ENCODE results near the gene MAML2.

Gene MAML2

DNA sequence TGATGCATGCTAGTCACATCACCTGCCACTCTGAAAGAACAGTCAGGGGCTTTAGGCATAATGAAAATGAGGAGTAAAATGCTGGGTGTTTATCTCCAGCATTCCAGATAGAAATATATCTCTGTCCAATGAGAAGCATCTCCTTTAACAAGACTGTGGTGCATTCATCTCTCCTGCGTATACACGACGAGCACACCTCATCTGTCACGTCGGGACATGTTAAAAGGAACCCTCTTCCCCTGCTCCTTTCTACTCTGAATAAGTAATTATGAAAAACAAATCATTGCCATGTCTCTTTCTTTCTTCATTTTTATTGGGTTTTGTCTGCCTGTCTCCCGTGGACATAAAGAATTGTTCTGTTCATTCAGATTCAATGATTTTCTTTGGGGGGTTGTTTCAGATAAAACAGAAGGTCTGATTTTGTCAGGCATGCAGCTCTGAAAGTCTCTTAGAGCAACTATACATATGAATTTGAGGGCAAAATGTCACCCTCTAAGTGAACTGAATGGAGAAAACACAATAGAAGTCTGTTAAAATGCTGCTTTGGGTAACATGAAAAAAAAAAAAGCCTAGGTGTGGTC, 195.0 kb downstream of the MAML2 start:
- DNase-seq: no peak

DNA sequence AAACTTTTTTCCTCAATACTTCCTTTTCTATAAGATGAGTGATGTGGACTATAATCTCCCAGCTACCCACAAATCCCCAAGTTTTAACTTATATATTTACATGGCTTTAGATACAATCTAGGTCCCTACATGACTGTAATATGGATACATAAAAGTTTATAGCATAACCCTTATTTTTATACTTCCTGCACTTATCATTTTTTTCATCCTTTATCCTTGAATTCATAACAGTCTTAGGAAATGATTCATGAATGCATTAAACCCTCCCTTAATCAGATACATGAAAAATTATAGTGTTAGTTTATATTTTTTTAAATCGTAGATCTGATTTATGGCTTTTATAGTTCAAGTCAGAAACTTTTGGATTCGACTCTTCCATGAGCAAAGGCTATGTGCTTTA, 195.8 kb downstream of the MAML2 start:
- no peak for DNase-seq

DNA sequence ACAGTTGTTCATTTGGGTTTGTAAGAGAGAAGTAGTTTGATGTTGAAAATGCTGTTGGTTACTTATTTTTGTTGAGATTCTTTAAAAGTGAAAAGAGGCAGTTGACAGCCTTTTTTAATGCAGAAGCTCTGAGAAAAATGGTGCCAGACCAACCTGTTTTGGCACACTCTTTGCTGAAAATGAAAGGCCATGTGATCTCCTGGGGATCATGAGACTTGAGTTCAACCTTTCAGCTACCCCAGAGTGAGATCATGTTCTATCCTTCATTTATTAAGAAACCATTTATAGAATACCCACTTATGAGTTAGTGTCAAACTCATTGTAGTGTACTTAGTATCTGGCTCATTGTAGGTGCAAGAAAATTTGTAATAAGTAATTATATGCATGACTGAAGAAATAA, 196.2 kb downstream of the MAML2 start:
- DNase-seq: no peak

- no peak for DNase-seq
Measured at GRCh38 chr11:96145163-96145585, 197.8 kb downstream of the MAML2 start.

DNA sequence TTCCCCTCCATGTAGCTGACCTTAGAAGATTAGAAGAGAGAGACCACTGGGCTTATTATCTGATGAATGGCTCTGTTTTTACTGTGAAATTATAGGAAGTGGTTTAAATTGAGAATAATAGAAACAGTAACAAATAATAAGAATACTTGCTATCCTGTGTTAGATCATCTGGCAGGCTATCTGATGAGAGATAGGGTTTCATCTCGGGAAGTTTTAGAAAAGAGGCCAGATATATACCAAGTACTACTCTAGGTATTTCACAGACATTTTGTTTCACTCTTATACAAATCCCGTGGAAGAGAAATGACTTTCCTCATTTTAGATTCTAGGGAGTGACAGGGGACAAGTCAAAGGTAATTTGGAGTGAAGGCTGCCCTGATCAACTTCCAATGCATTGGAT, 198.4 kb downstream of the MAML2 start:
- DNase-seq: no peak

- DNase-seq: no peak
Measured at GRCh38 chr11:96143041-96143521, 199.9 kb downstream of the MAML2 start.

DNA sequence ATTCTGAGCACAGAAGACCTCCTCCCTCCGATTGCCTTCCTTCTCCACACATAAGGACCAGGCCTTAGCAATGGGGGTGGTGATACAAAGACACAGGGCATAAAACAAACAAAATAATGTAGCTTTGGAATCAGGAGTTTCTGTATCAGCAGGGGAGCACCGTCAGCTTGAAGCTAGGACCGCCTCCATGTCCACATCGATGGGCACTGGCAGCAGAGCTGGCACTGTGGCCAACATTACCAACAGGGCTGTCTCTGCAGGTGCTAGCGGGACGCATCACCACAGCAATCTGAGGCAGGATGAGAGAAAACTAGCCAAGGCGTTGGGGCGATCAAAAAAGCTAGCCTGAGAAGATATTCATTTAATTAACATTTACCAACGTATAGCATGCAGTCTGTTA, 201.4 kb downstream of the MAML2 start:
- DNase-seq: no peak

GRCh38 chr11:96139691-96140090, 203.3 kb downstream of the MAML2 start:
- DNase-seq: no peak

- DNase-seq: no peak
Measured at GRCh38 chr11:96137373-96137772, 205.6 kb downstream of the MAML2 start.

DNA sequence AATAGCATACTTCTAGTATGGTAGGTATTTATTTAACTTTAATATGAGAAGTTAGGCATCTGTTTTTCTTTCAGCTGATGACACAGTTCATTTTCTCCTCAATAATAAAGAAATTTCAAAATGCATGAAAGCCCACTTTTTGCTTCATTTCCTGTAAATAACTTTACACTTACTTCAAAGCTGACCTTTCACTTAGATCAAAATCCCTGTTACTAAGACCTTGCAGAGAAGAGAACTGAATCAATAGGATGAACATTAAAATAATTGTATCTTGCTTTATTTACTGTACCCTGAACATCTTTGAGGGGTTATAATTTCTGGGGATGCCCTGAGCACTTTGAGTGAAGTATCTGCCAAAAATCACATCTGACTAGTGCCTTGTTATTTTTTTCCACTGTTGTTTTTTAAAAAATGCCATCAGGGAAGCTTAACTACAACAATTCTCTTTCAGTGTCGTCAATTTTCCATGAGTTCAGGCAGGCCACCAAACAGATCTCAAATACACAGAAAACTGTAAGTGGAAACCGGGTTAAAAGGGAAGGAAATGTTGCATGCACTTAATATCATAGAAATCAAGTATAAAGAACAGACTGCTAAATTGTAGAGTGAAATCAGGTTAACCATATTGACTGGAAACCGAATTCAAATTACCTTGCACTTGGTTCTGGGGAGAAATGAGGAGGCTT, 206.2 kb downstream of the MAML2 start:
- no peak for DNase-seq

DNA sequence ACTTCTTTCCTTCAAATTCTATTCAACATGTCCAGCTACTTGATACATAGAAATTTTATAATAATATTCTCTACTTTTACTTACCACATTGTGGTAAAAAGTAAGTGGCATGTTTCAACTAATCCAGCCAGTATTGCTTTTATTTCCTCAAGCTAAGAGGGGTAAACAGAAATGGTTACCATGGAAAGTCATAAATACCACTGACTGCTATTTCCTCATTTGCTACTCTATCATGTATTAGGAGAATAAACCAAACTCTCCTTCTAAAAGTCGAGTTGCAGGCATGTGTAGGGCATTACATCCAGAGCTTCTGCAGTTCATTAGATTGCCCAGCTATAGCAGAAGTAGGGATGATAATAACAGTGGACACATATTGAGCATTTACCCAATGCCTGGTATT, 208.4 kb downstream of the MAML2 start:
- no peak for DNase-seq

DNA sequence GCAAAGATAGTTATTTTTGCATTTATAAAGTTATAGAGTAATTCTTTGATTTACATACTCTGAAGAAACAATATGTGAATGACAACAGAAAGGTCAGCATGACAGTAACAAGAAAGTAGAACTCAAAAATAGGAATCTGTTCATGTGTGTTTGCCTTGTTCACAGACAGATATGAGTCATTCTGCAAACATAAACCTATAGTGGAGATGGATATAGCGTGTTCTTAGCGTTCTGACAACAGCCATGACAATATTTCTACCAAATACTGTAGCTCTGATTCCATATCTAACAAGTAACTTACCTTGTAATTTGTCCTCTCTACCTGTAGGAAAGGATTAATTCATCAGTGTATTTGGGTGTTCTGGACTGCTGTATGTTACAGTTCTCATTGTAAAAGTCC, 210.6 kb downstream of the MAML2 start:
- no peak for DNase-seq

DNA sequence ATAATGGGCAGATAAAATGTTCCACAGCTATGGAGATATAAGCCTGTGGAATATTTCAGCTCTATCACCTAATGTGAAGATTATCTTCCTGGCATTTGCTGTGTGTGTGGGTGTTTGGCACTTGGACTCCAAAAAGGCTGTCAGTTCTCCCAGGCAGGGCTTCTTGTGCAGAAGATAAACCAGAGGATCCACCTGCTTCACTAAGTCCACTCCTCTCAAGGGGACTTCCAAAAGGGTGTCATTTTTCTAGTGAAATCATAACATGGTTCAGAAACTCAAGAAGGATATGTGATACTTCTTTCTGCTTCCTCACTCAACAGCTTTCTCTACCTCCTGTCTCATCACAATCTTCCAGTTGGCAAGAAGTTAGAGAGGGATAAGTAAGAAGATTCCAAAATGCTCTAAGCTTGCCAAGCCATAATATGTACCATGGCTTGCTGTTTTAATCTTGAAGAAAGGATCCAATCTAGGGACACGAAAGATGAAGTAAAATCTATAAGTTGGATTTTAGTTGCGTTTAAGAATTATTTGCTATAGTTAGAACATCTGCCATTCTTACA, 212.9 kb downstream of the MAML2 start:
- DNase-seq: no peak

- no peak for DNase-seq
Measured at GRCh38 chr11:96127596-96127959, 215.4 kb downstream of the MAML2 start.

- no peak for DNase-seq
Measured at GRCh38 chr11:96126917-96127595, 215.9 kb downstream of the MAML2 start.

- DNase-seq: no peak
Measured at GRCh38 chr11:96125400-96125799, 217.6 kb downstream of the MAML2 start.

- DNase-seq: no peak
Measured at GRCh38 chr11:96124155-96124554, 218.8 kb downstream of the MAML2 start.

- no peak for DNase-seq
Measured at GRCh38 chr11:96123301-96123700, 219.7 kb downstream of the MAML2 start.

GRCh38 chr11:96122601-96123074, 220.4 kb downstream of the MAML2 start:
- DNase-seq: no peak

- no peak for DNase-seq
Measured at GRCh38 chr11:96119211-96119610, 223.8 kb downstream of the MAML2 start.

DNA sequence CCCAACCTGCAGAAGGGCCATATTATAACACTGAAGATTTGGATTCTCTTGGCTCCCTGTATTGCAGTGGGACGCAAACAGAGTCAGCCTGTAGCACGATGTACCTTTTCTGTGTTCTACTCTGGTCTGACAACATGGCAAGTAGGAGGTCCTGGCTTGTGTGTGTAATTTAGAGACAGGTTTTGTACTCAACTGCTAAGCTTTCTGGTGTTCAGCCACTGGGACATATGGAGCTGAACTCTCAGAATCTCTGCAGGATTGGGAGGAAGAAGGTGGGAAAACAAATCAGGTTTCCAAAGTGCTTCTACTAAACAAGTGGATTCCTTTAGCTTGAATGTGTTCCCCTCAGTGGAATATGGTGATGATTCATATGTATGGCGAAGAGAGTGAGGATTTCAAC, 226.6 kb downstream of the MAML2 start:
- no peak for DNase-seq

- no peak for DNase-seq
Measured at GRCh38 chr11:96114178-96115064, 228.6 kb downstream of the MAML2 start.

DNA sequence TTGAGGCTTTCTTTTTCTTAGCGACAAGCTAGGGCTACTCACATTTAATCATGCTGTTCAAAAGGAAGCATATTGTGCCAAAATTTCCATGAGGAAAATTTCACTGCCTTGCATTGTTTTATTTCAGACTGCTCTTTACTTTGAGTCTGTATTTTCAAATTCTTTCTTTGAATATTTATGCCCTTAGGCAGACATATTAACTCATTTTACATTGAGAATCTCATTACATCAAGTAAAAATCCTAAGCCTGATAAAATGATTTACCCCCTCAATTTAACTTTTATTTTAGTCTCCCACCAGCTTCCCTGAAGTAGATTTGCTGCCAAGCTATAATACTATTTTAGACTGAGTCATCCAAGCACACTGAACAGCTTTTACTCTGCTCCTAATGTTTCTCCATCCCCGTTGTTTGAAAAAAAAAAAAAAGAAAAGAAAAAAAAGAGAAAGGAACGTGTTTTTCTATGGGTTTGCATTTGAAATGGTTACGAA, 229.8 kb downstream of the MAML2 start:
- no peak for DNase-seq

All from effector CD8-positive, alpha-beta T cell (primary cell).